NB4 (cell line): ENCODE data around the gene CELSR1.

Experiments
- DNase-seq: peaks from one replicate; pipeline ENCODE4 v3.0.0; 2010; ENCODE audit warnings: low read depth
- H3K4me3 ChIP-seq: one replicate; pipeline ENCODE4 v1.5.1; 2011; ENCODE audit warnings: mild to moderate bottlenecking, low read depth, low read length, moderate library complexity
- MYC ChIP-seq: IDR thresholded peaks from 2 replicates; pipeline ENCODE4 v1.6.1; 2011; ENCODE audit warnings: low read depth, low read length
- POLR2A ChIP-seq: IDR thresholded peaks from 2 replicates; pipeline ENCODE4 v1.6.1; 2011; ENCODE audit warnings: mild to moderate bottlenecking; ENCODE audit not compliant: insufficient read length; ENCODE audit errors: extremely low read depth
- TF ChIP-seq, protein P1 (sequence below): IDR thresholded peaks from one replicate; pipeline ENCODE4 v1.5.1; 2012; ENCODE audit warnings: low read depth, low read length
- TF ChIP-seq, protein P2 (sequence below): IDR thresholded peaks from 2 replicates; pipeline ENCODE4 v1.6.1; 2011; ENCODE audit warnings: low read depth, low read length

CELSR1 gene

DNA sequence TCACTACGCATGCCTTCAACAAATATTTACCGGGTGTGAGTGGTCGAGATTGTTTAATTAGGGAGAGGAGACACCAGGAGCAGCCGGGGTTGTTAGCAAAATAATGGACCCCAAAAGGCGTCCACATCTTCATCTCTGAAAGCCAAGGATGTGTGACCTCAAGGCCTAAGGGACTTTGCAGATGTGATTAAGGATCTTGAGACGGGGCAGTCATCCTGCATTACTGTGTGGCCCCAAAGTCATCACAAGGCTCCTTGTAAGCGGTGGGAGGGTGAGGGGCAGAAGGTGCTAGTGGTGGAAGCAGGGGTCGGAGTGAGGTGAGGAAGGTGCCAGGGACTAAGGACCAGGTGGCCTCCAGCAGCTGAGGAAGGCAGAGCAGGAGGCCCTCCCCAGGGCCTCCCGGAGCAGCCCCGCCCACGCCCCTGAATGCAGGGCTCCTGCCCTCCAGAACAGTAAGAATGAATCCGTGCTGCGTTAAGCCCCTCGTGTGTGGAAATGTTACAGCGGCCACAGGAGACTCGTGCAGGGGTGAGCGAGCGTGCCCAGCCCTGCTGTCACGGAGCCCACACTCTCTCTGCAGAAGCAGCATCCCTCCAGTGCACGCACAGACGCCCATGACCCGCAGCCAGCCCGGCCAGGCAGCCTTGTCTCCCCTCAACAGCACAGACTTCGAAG is 83.5 kb downstream of the CELSR1 start:
- H3K4me3 ChIP-seq, result no peak overlapping the region
- DNase-seq, result no peak
- TF ChIP-seq MYC (no peak), POLR2A (no peak)
- TF ChIP-seq, protein P1, sequence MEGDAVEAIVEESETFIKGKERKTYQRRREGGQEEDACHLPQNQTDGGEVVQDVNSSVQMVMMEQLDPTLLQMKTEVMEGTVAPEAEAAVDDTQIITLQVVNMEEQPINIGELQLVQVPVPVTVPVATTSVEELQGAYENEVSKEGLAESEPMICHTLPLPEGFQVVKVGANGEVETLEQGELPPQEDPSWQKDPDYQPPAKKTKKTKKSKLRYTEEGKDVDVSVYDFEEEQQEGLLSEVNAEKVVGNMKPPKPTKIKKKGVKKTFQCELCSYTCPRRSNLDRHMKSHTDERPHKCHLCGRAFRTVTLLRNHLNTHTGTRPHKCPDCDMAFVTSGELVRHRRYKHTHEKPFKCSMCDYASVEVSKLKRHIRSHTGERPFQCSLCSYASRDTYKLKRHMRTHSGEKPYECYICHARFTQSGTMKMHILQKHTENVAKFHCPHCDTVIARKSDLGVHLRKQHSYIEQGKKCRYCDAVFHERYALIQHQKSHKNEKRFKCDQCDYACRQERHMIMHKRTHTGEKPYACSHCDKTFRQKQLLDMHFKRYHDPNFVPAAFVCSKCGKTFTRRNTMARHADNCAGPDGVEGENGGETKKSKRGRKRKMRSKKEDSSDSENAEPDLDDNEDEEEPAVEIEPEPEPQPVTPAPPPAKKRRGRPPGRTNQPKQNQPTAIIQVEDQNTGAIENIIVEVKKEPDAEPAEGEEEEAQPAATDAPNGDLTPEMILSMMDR, result no peak
- TF ChIP-seq, protein P2, sequence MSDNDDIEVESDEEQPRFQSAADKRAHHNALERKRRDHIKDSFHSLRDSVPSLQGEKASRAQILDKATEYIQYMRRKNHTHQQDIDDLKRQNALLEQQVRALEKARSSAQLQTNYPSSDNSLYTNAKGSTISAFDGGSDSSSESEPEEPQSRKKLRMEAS, result no peak

DNA sequence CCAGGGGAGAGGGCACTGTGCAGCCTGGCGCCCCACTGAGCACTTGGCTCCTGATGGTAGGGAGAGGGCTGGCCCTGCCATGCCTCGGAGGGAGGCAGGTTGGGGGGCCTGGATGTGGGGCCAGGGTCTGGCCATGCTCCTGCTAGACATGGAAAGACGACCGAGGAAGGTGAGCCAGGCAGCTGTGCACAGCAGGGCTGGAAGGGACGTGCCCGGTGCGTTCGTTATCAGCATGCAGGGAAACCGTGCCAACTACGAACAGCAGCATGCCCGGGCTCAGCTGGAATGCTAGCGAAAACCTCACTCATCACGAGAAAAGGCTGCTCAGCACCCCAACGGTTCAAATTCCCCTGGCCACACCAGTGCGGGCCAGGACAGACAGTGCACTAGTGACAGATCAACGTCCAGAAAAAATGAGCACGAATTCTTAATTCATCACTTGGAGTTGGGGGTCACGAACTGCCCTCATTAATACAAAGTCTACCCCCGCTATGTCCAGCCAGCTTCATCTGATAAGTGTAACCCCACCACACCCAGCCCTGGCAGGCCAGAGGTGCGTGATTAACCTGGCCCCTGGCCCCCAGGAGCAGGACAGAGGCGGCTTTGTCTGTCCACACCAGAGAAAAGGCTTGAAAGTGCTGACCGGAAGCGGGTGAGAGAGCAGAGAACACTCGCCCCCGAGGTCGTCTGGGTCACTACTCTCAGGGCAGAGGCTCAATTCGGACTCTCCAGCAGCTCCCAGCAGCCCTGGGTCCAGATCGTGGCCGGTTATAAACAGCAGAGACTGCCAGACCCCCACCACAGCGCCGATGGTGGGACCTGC is 84.2 kb downstream of the CELSR1 start:
- no peak overlapping the region for H3K4me3 ChIP-seq
- TF ChIP-seq POLR2A, result no peak
- TF ChIP-seq, protein P2, result no peak
- no peak for TF ChIP-seq MYC
- TF ChIP-seq, protein P1, result no peak
- no peak for DNase-seq

DNA sequence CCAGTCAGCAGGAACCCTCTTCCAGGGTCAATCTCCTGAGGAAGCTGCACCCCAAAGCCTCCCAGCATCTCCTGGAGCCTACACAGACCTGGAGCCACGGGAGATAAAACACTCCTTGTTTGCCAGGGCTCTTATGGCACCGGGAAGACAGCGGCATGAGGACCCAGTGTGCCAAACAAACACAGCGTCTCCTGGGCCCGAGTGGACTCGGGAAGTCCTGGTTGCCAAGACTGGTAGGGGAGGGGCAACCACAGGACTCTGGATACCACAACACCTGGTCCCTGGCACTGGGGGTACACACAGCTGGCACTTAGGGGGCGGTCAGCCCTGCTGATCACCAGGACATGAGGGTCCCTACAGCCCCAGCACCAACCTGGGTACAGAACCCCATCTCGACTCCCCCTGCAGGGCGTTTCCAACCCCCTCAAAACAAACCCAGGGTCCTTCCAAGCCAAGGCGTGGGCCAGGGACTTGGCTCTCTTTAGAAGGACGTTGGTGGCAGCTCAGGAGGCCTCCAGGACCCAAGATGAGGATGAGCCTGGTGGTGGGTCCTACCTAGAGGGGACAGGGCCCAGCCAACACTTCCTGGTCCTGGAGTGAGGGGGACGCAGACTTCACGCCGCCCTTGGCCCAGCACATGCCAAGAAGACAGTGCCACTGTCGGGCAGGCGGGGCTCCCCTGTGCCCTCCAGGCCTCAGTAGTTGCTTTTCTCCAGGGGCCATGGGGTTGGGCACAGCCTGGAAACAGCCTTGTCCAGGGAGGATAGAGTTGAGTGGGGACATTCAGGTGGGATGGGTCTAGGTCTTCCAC is 85.0 kb downstream of the CELSR1 start:
- no peak for DNase-seq
- TF ChIP-seq, protein P2, result no peak
- TF ChIP-seq, protein P1, result no peak
- no peak for TF ChIP-seq POLR2A
- no peak for TF ChIP-seq MYC
- H3K4me3 ChIP-seq, result no peak overlapping the region

DNA sequence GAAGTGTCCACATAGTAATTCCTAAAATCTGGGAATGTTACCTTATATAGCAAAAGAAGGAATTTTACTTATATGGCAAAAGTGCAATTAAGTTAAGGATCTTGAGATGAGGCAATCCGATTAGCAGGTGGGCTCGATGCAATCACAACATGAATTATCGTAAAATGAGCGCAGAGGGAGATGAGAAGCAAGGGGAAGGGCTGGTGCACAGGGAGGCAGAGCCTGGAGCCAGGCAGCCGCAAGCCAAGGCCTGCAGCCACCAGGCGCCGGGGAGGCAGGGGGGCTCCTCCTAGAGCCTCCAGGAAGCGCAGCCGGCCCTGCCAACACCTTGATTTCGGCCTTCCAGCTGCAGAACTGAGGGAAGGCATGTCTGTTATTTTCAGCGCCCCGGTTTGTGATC is 85.7 kb downstream of the CELSR1 start:
- H3K4me3 ChIP-seq, result no peak overlapping the region
- TF ChIP-seq MYC, result no peak
- TF ChIP-seq, protein P1, result no peak
- TF ChIP-seq, protein P2, result no peak
- no peak for TF ChIP-seq POLR2A
- DNase-seq, result no peak

DNA sequence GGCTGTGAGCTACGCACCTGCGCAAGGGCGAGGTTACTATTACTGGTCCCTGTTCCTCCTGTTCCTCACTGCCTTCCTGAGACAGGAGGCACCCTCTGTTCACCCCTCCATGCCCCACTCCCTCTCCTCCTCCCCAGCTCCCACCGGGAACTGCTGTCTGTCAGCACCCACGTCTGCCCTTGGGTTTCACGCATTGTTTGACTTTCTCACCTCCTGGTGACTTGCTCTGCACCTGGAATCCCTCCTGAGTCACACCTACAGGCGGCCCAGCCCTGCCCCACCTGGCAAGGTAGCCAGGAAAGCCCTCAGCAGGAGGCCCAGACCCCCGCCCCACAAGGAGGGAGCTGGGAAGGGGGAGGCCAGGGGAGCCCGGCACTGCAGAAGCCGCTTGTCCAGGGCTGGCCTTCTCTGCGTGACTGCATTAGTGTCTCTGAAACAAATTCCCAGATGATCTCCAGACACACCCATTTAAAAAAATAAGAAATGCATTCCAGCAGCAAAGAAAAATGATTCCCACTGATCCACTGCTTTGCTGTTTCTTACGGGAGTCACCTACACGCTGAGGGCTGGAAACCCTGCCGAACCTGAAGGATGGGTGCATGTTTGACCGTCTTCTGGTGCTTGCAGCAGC is 86.4 kb downstream of the CELSR1 start:
- no peak for DNase-seq
- no peak overlapping the region for H3K4me3 ChIP-seq
- TF ChIP-seq, protein P1, result no peak
- TF ChIP-seq MYC, result no peak
- TF ChIP-seq POLR2A, result no peak
- TF ChIP-seq, protein P2, result no peak
